ENCODE measurements around the gene UTF1.

The UTF1 gene

DNA sequence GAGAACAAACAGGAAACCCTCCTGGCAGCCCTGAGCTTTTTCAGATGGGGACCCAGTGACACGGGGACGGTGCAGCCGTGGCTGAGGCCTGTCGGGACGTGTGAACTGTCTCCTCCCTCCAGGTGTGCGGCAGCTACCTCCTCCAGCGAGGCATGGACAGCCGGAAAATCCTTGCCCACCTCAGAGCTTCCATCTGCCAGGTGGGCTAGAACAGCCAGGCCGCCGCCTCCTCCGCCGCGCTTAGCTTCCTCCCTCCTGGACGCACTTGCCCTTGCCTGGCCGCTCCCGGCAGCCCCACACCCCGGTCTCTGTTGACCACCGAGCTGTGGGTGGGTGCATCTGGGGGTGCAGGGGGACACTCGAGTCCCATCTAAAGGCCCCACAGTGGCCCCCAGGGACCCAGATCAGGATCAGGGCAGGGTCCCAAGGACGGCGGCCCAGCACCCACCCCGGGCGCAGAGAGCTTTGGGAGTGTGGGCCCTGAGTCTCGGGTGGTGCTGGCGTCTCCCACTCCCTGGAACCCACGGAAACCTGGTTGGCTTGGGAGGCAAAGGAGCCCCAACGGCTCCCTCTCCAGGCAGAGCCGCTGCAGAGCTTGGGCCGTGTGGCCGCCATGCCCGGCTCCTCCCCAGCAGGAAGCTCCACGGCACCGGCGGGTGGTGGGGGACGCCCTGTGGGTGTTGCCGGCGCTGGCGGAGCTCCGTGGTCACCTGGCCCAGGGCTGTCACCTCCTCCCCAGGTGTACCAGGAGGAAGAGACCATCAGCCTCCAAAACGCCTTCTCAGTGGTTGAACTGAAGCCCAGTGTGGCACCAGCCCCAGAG, 32.9 kb upstream of the UTF1 start:
- TF ChIP-seq, protein P1, sequence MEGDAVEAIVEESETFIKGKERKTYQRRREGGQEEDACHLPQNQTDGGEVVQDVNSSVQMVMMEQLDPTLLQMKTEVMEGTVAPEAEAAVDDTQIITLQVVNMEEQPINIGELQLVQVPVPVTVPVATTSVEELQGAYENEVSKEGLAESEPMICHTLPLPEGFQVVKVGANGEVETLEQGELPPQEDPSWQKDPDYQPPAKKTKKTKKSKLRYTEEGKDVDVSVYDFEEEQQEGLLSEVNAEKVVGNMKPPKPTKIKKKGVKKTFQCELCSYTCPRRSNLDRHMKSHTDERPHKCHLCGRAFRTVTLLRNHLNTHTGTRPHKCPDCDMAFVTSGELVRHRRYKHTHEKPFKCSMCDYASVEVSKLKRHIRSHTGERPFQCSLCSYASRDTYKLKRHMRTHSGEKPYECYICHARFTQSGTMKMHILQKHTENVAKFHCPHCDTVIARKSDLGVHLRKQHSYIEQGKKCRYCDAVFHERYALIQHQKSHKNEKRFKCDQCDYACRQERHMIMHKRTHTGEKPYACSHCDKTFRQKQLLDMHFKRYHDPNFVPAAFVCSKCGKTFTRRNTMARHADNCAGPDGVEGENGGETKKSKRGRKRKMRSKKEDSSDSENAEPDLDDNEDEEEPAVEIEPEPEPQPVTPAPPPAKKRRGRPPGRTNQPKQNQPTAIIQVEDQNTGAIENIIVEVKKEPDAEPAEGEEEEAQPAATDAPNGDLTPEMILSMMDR (conservative IDR thresholded peaks at IDR 0.05; ENCODE audit: low read depth, low read length): no peak

DNA sequence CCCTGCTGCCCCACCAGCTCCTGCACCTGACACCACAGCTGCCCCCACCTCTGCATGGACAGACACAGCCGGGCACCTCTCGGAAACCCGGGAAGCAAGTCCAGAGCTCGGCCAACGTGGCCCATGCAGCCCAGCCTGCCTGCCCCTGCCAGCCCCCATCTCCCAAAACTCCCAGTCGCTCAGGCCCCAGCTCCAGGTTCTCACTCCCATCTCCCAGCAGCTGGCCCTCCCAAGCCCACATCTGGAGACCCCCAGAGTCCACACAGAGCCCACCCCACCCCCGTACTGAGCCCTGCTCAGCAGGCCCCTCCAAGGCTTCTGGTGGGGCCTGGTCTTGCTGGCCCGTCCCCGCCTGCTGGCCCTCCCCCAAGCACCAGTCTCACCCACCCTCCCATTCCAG, 32.2 kb upstream of the UTF1 start:
- DNase-seq (ENCODE audit: low read depth): no peak
- TF ChIP-seq, protein P1 (conservative IDR thresholded peaks at IDR 0.05; ENCODE audit: low read depth, low read length): no peak
- H3K4me3 ChIP-seq (ENCODE audit: low read depth, low read length): no peak overlapping the region

More for the DNA sequence above, 32.9 kb upstream of the UTF1 start:
- H3K4me3 ChIP-seq (ENCODE audit: low read depth, low read length): no peak overlapping the region
- no peak for DNase-seq (ENCODE audit: low read depth)

DNA sequence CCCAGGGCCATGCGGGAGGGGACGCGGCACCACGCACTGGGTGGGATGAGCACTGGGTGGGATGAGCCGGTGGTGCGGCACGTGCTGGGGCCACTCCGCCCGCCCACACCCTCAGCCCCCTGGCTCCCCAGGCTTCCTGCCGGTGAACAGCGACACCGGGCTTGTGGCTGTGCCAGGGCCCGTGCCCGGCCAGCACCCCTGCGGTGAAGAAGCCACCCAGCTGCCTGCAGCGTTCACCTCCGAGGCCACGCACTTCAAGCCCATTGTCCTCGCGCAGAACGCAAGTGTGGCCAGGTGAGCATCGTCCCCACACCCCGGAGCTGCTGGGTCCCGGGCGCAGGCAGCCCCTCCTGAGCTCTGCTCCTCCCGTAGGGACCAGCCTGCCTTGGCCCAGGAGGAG, 31.8 kb upstream of the UTF1 start:
- TF ChIP-seq, protein P1 (conservative IDR thresholded peaks at IDR 0.05; ENCODE audit: low read depth, low read length): no peak
- no peak overlapping the region for H3K4me3 ChIP-seq (ENCODE audit: low read depth, low read length)
- no peak for DNase-seq (ENCODE audit: low read depth)

DNA sequence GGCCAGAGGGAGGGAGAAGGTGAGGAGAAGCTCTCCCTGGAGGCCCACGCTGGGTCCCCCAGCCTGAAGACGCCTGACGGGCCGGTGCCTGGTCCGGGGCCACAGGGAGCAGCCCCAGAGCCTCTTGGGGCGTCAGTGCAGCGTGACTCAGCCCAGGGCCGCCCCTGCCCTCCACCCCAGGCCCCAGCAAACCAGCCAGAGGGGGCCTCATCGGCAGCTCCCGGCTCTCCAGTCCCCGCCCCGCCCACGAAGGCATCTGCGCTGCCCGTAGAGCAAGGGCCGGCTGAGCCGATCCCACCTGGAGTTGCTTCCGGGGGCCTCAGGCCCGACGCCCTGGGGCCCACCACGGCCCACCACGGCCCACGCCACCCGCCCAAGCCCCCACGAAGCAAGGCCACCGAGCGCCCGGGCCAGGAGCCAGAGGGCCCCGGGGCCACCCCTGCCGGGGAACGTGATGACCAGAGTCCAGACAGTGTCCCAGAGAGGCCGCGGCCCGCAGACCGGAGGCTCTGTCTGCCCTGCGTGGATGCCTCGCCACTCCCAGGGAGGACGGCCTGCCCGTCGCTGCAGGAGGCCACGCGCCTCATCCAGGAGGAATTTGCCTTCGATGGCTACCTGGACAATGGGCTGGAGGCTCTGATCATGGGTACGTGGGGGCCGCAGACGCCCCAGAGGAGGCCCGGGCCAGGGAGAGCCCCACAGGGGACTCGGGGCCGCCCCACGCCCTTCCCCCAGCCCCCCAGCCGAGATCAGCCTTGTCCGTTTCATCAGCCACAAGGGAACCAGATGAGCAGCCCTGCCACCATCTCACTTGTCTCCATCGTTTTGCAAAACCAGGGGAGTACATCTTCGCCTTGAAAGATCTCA, 31.2 kb upstream of the UTF1 start:
- no peak overlapping the region for H3K4me3 ChIP-seq (ENCODE audit: low read depth, low read length)
- TF ChIP-seq, protein P1 (conservative IDR thresholded peaks at IDR 0.05; ENCODE audit: low read depth, low read length): no peak
- DNase-seq (ENCODE audit: low read depth): no peak

DNA sequence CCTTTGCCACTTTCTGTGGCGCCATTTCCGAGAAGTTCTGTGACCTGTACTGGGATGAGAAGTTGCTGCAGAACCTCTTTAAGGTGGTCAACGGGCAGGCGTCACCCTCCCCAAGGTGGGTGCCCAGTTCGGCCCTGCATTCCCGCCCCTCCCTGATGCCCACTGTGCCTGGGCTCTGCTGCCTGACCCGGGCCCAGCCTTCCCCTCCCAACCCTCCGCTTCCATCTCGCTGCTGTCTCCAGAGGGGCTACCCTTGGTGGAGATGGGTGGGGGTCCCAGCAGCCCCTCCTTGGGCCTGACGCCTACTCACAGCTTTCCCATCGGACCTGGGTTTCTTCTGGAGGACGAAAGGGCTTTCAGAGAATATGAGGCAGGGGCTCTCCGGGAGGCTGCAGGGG, 30.5 kb upstream of the UTF1 start:
- no peak for DNase-seq (ENCODE audit: low read depth)
- H3K4me3 ChIP-seq (ENCODE audit: low read depth, low read length): no peak overlapping the region
- TF ChIP-seq, protein P1 (conservative IDR thresholded peaks at IDR 0.05; ENCODE audit: low read depth, low read length): no peak

DNA sequence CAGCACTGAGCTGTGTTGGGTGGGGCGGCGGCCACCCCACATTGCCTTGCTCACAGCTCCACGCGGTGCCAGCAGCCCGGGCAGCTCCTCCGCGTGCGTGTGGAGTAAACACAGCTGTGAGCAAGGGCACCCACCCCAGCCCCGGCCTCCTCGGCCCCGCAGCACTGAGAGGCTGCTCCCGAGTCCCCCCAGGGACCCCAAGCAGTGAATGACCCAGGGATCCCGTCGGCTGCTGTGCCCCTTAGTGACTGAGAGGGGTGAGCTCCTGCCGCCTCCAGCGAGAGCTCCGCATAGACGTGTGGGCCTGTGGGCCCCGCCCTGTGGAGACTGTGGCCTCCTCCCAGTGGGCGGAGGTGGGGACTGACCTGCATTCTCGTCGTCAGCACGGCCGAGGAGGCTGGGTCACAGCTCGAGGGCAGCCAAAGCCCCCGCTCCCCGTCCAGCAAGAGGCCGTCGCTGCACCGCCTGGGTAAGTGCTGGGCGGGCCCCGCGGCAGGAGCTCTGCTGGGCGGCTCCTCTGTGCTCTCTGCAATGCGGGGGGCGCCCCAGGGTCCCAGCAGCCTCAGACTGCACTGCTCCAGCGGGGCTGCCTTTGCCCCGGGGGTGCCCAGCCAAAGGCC, 29.9 kb upstream of the UTF1 start:
- DNase-seq (ENCODE audit: low read depth): no peak
- no peak overlapping the region for H3K4me3 ChIP-seq (ENCODE audit: low read depth, low read length)
- TF ChIP-seq, protein P1 (conservative IDR thresholded peaks at IDR 0.05; ENCODE audit: low read depth, low read length): no peak
